GM12878 (cell line): Measurements from ENCODE around the gene SGTB. TPM values are rescaled to one million over a fixed set of nuclear protein-coding genes. Genes with fewer than 3 reads are reported as not detected.

ENCODE experiments used
- ATAC-seq: fragments of 200-7000 bp; cut with Tn5 transposase; 3 replicates; pipeline ENCODE4 v1.9.1; 2020; ENCODE audit warnings: mild to moderate bottlenecking, moderate library complexity
- BruUV-seq: library from RNA; stranded (reverse); fragments of 400-500 nt; replicated peaks from 2 replicates; lab custom pipeline; 2021; lab: Mats Ljungman, UMichigan
- CTCF ChIA-PET: fragments of 300-600 bp; sonication (Branson Sonifier 250); formaldehyde crosslinking; extraction: SDS; loops from one replicate; lab custom pipeline; 2021; ENCODE audit warnings: inconsistent platforms; lab: Yijun Ruan, JAX
- POLR2A ChIA-PET: fragments of 350-600 bp; formaldehyde crosslinking; extraction: SDS; loops from one replicate; lab custom pipeline; 2021; ENCODE audit warnings: inconsistent platforms; lab: Charles Lee
- RAD21 ChIA-PET: fragments of 300-600 bp; sonication (Branson Sonifier 250); formaldehyde crosslinking; loops from one replicate; lab custom pipeline; 2023; ENCODE audit warnings: antibody characterized with exemption; ENCODE audit not compliant: unreplicated experiment; lab: Charles Lee
- SMC1A ChIA-PET: fragments of 300-600 bp; sonication (Branson Sonifier 250); formaldehyde crosslinking; loops from one replicate; lab custom pipeline; 2023; ENCODE audit not compliant: unreplicated experiment, uncharacterized antibody; lab: Charles Lee
- DNase-seq: peaks from one replicate; pipeline ENCODE4 v3.0.0-alpha.2; 2011; ENCODE audit warnings: low read depth, low spot score
- FAIRE-seq: peaks from 3 replicates; lab custom pipeline; 2011; peaks lifted over from hg19 to GRCh38; lab: Jason Lieb, UNC
- H2AFZ ChIP-seq: 2 replicates; pipeline ENCODE4 v1.6.0; 2011; ENCODE audit warnings: low read depth, low read length, control low read depth; ENCODE audit not compliant: control insufficient read depth
- H3K27ac ChIP-seq: 2 replicates; pipeline ENCODE4 v1.5.1; 2011; ENCODE audit warnings: control low read depth; ENCODE audit not compliant: control insufficient read depth, insufficient read depth
- H3K27me3 ChIP-seq, 2 experiments: replicated peaks in 1 of 2; 2 replicates each; pipeline versions ENCODE4 v1.6.0 to v1.6.1; 2011; ENCODE audit warnings: low read length in 1 of 2; ENCODE audit not compliant: control insufficient read depth in 2 of 2, insufficient read depth in 2 of 2
- H3K36me3 ChIP-seq, 2 experiments: 2 replicates each; pipeline ENCODE4 v1.5.1; 2011; ENCODE audit warnings: low read length in 1 of 2; ENCODE audit not compliant: control insufficient read depth in 2 of 2, insufficient read depth in 2 of 2
- H3K4me1 ChIP-seq: 2 replicates; pipeline ENCODE4 v1.6.1; 2011; ENCODE audit warnings: mild to moderate bottlenecking, low read length, moderate library complexity, mixed read lengths; ENCODE audit not compliant: control insufficient read depth, insufficient read depth
- H3K4me2 ChIP-seq: 2 replicates; pipeline ENCODE4 v1.6.0; 2011; ENCODE audit warnings: control low read depth; ENCODE audit not compliant: control insufficient read depth, insufficient read depth
- H3K4me3 ChIP-seq: fragments of 200-600 bp; sonication (generic); 2 replicates; pipeline ENCODE4 v1.5.1; 2016
- H3K79me2 ChIP-seq: 2 replicates; pipeline ENCODE4 v1.6.0; 2011; ENCODE audit warnings: low read length; ENCODE audit not compliant: control insufficient read depth, insufficient read depth
- H3K9ac ChIP-seq: 2 replicates; pipeline ENCODE4 v1.8.0; 2011; ENCODE audit warnings: low read length, control low read depth, mixed read lengths; ENCODE audit not compliant: control insufficient read depth, insufficient read depth
- H3K9me3 ChIP-seq: replicated peaks from 3 replicates; pipeline ENCODE4 v1.5.1; 2011; ENCODE audit warnings: mild to moderate bottlenecking, low read length; ENCODE audit not compliant: control insufficient read depth, insufficient read depth
- H4K20me1 ChIP-seq: 2 replicates; pipeline ENCODE4 v1.6.0; 2011; ENCODE audit not compliant: control insufficient read depth, insufficient read depth
- CREB1 ChIP-seq: IDR thresholded peaks from 2 replicates; pipeline ENCODE4 v1.6.1; 2012; ENCODE audit warnings: low read depth, mild to moderate bottlenecking, inconsistent platforms
- CREM ChIP-seq: IDR thresholded peaks from 2 replicates; pipeline ENCODE4 v1.6.1; 2014; ENCODE audit warnings: antibody characterized with exemption, low read depth
- CTCF ChIP-seq, 3 experiments: IDR thresholded peaks in 2 of 3; conservative IDR thresholded peaks in 1 of 3; 2 replicates each; pipeline ENCODE4 v1.5.1; 2011; ENCODE audit warnings: low read depth in 3 of 3, low read length in 3 of 3, mild to moderate bottlenecking in 3 of 3, control low read depth in 2 of 3, moderate library complexity in 2 of 3, inconsistent platforms in 1 of 3, mixed read lengths in 1 of 3; ENCODE audit not compliant: control insufficient read depth in 2 of 3, insufficient read depth in 1 of 3; ENCODE audit errors: extremely low read depth in 1 of 3
- EZH2 ChIP-seq: IDR thresholded peaks from 2 replicates; pipeline ENCODE4 v1.6.1; 2012; ENCODE audit warnings: low read depth, mild to moderate bottlenecking, control low read depth, inconsistent platforms, low read length, borderline replicate concordance; ENCODE audit not compliant: control insufficient read depth
- JUNB ChIP-seq: IDR thresholded peaks from 2 replicates; pipeline ENCODE4 v1.6.1; 2016; ENCODE audit warnings: antibody characterized with exemption, mild to moderate bottlenecking
- MTA2 ChIP-seq: fragments of 450-650 bp; IDR thresholded peaks from 2 replicates; pipeline ENCODE4 v1.6.1; 2016; ENCODE audit warnings: low read depth, mild to moderate bottlenecking, moderate library complexity
- PKNOX1 ChIP-seq: fragments of 450-650 bp; IDR thresholded peaks from 2 replicates; pipeline ENCODE4 v1.6.1; 2016; ENCODE audit warnings: mild to moderate bottlenecking
- RAD21 ChIP-seq: IDR thresholded peaks from 2 replicates; pipeline ENCODE4 v1.6.1; 2011; ENCODE audit warnings: mild to moderate bottlenecking, low read depth, low read length, moderate library complexity; ENCODE audit not compliant: insufficient read depth
- RB1 ChIP-seq: fragments of 450-650 bp; formaldehyde crosslinking; IDR thresholded peaks from 2 replicates; pipeline ENCODE4 v1.6.1; 2017; ENCODE audit warnings: mild to moderate bottlenecking, borderline replicate concordance
- SMAD5 ChIP-seq: IDR thresholded peaks from 2 replicates; pipeline ENCODE4 v1.6.1; 2016; ENCODE audit warnings: antibody characterized with exemption, low read depth
- SMC3 ChIP-seq: IDR thresholded peaks from 2 replicates; pipeline ENCODE4 v1.6.1; 2011; ENCODE audit warnings: low read length, improper control_type of control experiment, borderline replicate concordance
- TCF7 ChIP-seq: IDR thresholded peaks from 2 replicates; pipeline ENCODE4 v1.6.1; 2014; ENCODE audit warnings: antibody characterized with exemption, borderline replicate concordance
- ZNF592 ChIP-seq: fragments of 450-650 bp; IDR thresholded peaks from 2 replicates; pipeline ENCODE4 v1.6.1; 2017; ENCODE audit warnings: mild to moderate bottlenecking, moderate library complexity
- WGBS: methylation state at CpG from one replicate; pipeline ENCODE4 v1.1.6; 2016; ENCODE audit warnings: low lambda C conversion rate; ENCODE audit not compliant: insufficient replicate concordance, insufficient coverage; ENCODE audit errors: missing lambda C conversion rate; 5-methylcytosine and 5-hydroxymethylcytosine counted together
- in situ Hi-C: fragments of 300-500 bp; cut with MboI; formaldehyde crosslinking; loops from 9 replicates; pipeline ENCODE4 v1.14.3; 2018; ENCODE audit warnings: mixed read lengths
- intact Hi-C: fragments of 100-400 bp; cut with micrococcal nuclease; formaldehyde crosslinking; loops from one replicate; pipeline ENCODE4 v1.14.2; 2022; ENCODE audit not compliant: unreplicated experiment
- polyA plus RNA-seq, 11 experiments: library from polyadenylated mRNA; depleted of rRNA in 4 of 11; unstranded in 6 of 11; stranded (reverse) in 5 of 11; fragments of >200 nt; fragmentation: Nextera tagmentation in 4 of 11; fragmentation: Illumina TruSeq in 1 of 11; extraction: Ambion mirVana in 4 of 11; extraction: Trizol in 1 of 11; gene quantifications; 1 replicate in 1 of 11; 2 replicates in 10 of 11; pipeline versions ENCODE4 v1.2.1 to v1.2.3, GENCODE V29; 2011 to 2016; ENCODE audit warnings: inconsistent platforms in 2 of 11, missing spikeins in 2 of 11, low read depth in 1 of 11
- total RNA-seq, 4 experiments: library from RNA; depleted of rRNA in 3 of 4; stranded (reverse); fragments of >200 nt in 3 of 4; fragmentation: Illumina TruSeq in 1 of 4; extraction: Trizol in 1 of 4; gene quantifications; 2 replicates each; pipeline versions ENCODE4 v1.2.1 to v1.2.3, GENCODE V29; 2013 to 2021

The SGTB gene
- total and polyA plus RNA-seq, 10 of the 15 experiments (the other 5 are each of a cell fraction or from before 2014, with no cell fraction given), result 1.0 to 7.8 (median 5.4) TPM

GRCh38 chr5:65742565-65743231 is 20.8 kb upstream of the SGTB start:
- 13% methylated on average over 4 of the region's 4 CpGs for WGBS
- no peak overlapping the region for H2AFZ ChIP-seq
- intact Hi-C loops, result loop anchor here (5.0 to 10.0 kb wide), 3 partner anchors 185 to 405 kb away; partner anchors contain the start of gene ERBIN
- H3K36me3 ChIP-seq, result peaks cover 0 to 1% of the 10 kb centered on the region in 2 experiments; a peak in 1 of 4 replicates
- SMC1A ChIA-PET, result interaction anchor here (0.6 to 1.7 kb wide), 20 partner anchors 9 to 563 kb away, joined by 3 to 6 read pairs (median 3); partner anchors contain the start of gene ERBIN
- H3K27ac ChIP-seq, result no peak overlapping the region
- DNase-seq (peak; percentile 21), FAIRE-seq (peak; percentile 75)
- RAD21 ChIA-PET, result interaction anchor here (0.6 to 1.5 kb wide), 7 partner anchors 20 to 428 kb away, joined by 3 to 4 read pairs (median 3); no protein-coding TSS in a partner anchor
- H3K79me2 ChIP-seq, result peaks cover 1% of the 10 kb centered on the region; the same call in 1 of the 2 replicates
- no peaks in the 10 kb centered on the region for H4K20me1 ChIP-seq
- no peak overlapping the region for H3K4me3 ChIP-seq
- BruUV-seq, result no TSS peak
- H3K4me2 ChIP-seq, result no peak overlapping the region
- no peaks in the 10 kb centered on the region for H3K27me3 ChIP-seq
- POLR2A ChIA-PET, result no interaction called here
- H3K9ac ChIP-seq, result no peak overlapping the region
- CTCF ChIA-PET, result interaction anchor here (0.7 to 4.5 kb wide), 29 partner anchors 8 to 1014 kb away, joined by 3 to 20 read pairs (median 3); no protein-coding TSS in a partner anchor
- H3K4me1 ChIP-seq, result no peaks in the 10 kb centered on the region; the same call in 1 of the 2 replicates
- H3K9me3 ChIP-seq, result no peaks in the 10 kb centered on the region; the same call in 2 of the 3 replicates
- TF ChIP-seq PKNOX1 (0 out of 2 replicates have a peak, but pooled peaks have one; percentile 7), SMAD5 (no peak), JUNB (peak; percentile 88), CREM (peak; percentile 54; the same call in 1 of the 2 replicates), MTA2 (peak; percentile 34; the same call in 1 of the 2 replicates), EZH2 (no peak), RAD21 (peak; percentile 87), SMC3 (peak; percentile 67), RB1 (no peak), TCF7 (0 out of 2 replicates have a peak, but pooled peaks have one; percentile 32), CTCF (IDR thresholded peaks at IDR 0.05 in 2 of 3, conservative IDR thresholded peaks at IDR 0.05 in 1 of 3; ENCODE audit: control insufficient read depth in 2 of 3, extremely low read depth in 1 of 3, insufficient read depth in 1 of 3, low read depth in 3 of 3, low read length in 3 of 3) (peak; percentile 63 to 74 (median 65)), ZNF592 (0 out of 2 replicates have a peak, but pooled peaks have one; percentile 28), CREB1 (peak; percentile 63)
- TF ChIP-seq, all 136 proteins: peak for 10
- in situ Hi-C loops, result no loop called here
- ATAC-seq, result peak; percentile 95
